DMS114 treated with DMSO at 0.1 percent for 48 hours (cell line): ENCODE data around the gene NRG4.
"Not testable (repeated sequence)": the region's sequence is repeated elsewhere in the genome, so short reads cannot be mapped to it uniquely, and the experiment has no call there.

Experiments used
- DNase-seq: peaks from one replicate; lab custom pipeline; 2025; ENCODE audit not compliant: unreplicated experiment; lab: John Stamatoyannopoulos, UW

NRG4 gene, protein sequence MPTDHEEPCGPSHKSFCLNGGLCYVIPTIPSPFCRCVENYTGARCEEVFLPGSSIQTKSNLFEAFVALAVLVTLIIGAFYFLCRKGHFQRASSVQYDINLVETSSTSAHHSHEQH

DNA sequence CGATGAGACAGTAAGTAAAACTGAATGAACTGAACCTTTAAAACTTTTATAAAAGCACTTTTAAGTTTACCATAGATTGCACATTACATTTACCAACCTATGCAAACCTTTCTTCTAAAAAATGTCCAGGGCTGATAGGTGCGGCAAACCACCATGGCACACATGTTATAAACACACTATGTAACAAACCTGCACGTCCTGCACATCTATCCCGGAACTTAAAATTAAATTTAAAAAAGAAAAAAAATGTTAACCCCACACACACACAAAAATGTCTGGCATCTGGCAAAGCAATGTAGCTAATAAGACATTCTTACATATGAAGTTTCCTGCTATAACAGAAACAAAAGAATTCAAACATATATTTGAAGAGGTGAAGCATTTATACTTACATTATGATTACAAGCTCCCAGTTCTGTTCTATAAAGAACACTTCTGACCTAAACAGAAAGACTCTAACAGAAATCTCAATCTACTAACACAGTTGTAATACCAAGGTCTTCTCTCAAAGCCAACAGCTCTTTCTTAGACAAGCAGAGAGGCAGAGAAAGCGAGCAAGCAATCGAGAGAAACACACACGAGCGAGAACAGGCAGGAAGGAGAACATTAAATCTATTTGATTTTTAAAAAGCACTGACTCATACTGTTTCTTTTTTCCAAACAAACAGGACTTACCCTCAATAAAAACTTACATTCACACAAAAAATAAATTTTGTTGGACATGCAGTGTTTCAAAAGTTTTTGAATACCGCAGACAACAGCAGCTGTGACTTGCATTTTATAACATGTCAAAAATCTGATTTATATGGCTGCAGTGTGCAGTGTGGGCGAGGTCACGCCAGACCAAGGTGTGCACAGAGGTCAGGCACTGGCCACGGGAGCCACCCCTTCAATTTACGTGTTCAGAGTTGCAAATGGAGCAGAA lies at the start of gene NRG4:
Gene NRG4, minus strand, starts transcription at position 798 of the 925 bp plus-strand sequence. CDS start 1,194 bp downstream, outside the sequence.
- peak; percentile 35 for DNase-seq

DNA sequence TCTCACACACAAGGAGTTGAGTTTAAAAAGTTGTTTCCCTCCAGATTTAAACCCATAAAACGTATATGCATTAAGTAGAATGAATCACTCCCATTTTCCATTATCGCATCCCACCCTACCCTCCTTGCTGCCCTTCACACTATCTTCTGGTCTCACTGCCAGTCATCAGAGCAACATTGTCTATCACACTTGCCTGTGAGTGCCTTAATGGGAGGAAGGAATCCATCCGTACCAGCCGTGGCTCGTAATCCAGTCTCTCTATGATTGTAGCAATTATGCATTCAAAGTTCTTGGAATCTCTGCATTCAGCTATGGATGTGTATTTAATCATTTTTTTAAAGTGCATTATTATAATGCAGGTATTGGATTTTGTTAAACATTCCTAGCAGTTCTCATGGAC lies 49.5 kb upstream of the NRG4 start:
- no peak for DNase-seq

DNA sequence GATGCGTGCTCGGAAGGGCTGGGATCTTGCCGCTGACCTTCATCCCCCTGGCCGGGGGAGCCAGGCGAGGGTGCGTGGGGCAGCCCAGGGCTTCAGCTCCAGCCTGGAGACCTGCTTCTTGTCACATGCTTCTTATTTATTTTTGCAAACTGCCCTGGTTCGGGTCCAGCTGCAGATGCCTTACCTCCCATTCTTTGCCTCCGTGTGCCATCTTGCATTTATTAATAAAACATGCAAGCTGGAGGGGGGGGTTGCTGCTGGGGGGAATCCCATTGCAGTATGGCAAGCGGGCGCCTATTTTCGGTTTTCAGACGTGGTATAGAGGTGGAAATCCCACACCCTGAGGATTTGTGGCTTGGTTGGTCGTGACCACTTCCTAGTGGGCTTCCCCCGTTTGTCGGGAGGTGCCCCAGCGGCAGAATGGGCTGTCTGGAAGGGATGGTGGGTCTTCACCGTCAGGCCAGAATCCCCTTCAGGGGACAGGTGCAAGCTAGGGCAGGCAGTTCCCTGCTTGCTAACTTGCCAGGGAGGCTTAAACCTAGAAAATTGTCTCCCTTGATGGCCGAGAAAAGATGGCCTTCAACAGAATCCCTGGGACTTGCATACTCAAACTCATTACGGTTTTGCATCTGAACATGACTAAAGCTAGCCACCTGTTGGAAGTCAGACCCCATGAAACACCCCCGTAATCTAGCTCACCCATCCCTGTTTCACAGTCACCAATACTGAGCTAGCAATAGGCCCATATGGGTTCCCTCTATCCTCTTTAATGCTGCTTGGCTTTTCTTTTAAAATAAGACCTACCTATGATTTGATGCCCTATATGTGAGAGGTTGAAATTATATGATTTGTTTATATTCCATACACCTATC lies 48.1 kb upstream of the NRG4 start:
- DNase-seq = no peak

DNA sequence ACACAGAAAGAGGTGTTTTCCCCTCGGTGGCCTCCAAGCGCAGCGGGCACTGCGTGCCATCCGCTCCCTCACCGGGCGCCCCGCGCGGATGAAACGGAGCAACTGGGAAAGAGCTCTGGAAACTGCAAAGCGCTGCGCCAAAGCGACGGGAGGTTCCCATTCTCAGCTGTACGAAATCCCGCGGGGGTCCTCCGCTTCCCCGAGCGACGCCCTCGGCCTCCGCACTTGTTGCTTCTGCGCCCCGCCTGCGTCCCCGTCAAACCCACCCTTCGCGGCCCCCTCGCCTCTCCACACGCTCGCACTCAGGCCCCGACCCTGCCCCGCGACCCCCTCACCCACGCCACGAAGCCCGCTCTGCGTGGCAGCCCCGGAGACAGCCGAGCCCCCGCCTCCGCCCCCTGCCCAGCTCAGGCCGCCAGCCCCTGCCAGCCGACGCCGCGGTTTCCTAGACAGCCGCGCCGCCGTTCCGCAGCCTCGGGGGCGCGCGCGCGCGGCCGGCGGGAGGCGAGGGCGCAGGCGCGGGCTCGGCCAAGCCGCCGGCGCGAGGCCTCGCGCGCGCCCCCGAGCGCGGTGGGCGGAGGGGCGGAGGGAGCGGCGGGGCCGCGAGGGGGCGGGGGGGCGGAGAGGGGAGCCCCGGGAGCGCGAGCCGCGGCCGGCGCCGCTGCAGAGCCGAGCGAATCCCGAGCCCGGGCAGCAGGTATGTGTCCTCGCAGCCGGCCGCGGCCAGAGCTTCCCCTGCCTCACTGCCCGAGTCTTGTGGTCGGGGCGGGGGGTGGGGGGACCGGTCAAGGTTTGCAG lies 47.3 kb upstream of the NRG4 start, which contains the start of gene TMEM266:
Gene TMEM266, plus strand, starts transcription at position 666 of the 798 bp plus-strand sequence. CDS start 74,279 bp downstream, outside the sequence.
- DNase-seq = peak; percentile 68

DNA sequence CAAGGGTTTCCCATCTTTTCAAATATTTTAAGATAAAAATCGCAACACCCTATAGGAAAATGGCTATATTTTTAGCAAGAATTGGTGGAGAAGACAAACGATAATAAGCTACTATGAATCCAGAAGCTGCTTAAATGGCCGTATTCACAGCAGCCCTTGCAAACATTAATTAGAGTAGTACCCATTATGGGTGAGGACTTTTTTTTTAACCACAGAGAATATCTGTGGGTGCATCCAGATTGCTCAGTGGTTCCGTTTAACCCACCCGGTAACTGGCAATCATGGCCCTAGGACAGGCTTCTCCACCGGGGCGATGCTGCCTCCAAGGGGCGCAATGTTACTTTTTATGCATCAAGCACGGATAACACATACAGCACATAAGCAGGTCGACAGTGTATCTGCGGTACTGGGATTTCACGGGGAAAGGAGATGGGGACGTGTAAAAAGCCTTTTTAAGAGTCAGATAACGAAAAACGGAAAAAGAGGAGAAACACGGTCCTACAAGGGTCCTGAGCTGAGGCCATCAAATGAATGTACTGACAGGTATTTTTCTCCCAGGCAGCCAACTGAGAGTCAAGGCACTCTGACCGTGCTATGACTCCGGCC lies 46.6 kb upstream of the NRG4 start:
- DNase-seq = peak; percentile 68

DNA sequence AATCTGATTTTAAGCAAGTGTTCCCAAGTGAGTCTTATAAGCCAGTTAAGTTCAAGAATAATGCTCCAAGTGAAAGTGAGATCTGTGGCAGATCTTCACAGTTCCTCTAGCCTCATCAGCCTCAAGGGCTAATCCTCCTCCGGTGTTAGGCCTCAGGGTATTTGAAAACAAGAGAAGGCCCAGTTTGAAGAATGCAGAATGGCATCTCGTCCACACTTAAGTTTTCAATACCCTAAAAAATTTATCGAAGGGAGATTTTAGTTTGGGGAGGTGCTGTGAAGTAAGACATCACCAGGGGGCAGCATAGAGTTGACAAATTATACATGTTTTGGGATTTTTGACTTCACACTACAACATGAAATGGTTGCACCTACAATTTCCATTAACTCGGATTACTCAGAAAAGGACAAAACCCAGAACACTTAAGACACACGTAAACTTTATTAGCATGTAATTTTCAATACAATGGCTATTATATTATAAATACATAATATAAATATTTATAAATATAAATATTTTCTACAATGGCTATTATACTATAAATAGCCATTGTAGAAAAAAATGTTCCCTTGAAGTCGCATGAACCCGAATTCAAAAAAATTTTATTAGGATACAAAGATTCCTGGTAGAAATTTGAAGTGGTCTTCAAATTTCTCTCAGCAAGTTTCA lies 45.2 kb upstream of the NRG4 start:
- peak; percentile 68 for DNase-seq

DNA sequence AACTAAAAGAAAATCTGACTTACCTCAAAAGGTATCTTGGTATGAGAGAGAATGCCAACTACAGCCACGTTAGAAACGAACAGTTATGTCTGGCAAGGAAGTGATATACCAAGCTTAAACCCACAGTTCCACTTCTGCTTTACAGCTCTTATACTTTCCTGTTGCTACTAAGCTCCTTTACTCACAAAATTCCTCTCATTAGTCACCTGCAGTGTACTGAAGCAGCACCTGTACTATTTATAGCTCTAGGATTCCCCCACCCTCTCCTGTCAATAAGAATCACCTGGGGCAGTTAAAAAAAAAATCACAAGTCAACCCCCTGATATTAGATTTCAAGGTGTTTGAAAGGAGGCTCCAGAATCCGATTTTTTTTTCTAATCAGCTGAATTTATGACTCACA lies 44.7 kb upstream of the NRG4 start:
- peak; percentile 27 for DNase-seq

DNA sequence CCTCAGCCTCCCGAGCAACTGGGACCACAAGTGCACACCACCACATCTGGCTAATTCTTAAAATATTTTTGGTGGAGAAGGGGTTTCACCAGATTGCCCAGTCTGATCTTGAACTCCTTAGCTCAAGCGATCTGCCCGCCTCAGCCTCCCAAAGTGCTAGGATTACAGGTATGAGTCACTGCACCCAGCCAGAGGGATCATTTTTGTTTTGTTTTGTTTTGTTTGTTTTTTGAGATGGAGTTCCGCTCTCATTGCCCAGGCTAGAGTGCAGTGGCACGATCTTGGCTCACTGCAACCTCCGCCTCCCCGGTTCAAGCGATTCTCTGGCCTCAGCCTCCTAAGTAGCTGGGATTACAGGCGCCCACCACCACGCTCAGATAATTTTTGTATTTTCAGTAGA lies 42.0 kb upstream of the NRG4 start:
- DNase-seq = not testable (repeated sequence)

DNA sequence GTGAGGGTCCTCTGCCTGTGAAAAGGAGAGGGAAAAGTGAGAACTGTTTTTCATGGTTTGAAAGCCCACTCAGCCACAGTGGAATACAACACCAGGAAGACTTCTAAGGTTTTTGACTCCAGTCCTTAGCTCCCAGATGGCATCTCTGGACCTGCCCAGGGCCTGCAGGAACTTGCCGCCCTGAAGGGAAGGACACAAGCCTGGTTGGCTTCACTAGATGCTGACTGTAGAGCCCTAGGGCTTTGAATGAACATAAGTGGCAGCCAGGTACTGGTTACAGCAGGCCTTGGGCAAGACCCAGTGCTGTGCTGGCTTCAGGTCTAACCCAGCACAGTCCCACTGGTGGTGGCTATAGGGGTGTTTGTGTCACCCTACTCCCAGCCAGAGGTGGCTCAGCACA lies 26.3 kb upstream of the NRG4 start:
- no peak for DNase-seq

DNA sequence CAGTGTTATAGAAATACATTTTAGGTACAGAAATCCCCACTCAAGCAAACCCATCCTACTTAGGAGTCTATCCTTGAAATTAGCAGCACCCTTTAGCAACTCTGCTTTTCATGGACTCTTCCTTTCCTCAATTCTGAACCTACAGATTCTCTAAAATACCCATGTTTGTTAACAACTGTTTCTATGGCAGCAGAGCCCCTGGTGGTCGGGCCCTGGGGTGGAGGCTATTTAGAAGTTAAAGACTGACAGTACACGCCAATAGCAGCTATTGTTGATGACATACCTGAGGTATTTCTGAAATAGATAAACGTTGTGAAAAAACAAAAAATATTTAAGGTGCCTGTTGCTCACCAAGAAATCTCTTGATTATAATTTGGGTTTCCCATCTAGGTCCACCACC lies 23.4 kb upstream of the NRG4 start:
- DNase-seq = no peak

DNA sequence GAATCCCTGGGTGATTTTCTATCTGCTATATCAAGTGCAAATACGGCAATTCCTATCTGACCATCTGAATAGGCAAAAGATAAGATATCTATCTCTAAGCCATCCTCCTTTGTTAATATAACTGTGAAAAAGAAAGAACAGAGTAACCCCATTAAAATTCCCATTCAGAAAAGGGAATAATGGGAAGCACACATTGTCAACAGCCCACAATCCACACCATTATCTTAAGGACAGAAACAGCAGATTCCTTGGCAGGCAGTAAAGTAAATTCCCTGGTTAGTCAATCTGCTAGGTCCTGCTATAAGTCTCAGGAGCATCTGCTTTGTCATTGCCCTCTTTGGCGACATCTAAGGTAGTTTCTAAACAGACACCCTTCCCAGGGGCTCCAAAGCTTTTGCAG lies 21.9 kb upstream of the NRG4 start:
- DNase-seq = no peak

DNA sequence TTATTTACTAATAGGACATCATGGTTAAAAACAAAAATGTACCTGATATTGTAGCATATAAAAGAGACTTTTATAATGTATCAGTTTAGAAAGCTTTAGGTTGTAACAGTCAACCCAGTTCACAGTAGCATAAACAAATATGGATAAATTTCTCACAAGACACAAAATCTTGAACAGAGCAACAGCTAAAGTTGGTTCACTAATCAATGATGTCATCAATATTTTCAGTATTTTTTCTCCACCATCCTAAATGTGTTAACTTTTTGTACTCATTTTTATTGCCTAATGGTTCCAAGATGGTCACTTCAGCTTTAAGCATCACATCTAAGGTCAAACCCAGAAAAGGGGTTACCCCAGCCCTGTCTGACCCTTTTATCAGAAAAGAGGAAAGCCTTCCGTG lies 21.2 kb upstream of the NRG4 start:
- DNase-seq = no peak

DNA sequence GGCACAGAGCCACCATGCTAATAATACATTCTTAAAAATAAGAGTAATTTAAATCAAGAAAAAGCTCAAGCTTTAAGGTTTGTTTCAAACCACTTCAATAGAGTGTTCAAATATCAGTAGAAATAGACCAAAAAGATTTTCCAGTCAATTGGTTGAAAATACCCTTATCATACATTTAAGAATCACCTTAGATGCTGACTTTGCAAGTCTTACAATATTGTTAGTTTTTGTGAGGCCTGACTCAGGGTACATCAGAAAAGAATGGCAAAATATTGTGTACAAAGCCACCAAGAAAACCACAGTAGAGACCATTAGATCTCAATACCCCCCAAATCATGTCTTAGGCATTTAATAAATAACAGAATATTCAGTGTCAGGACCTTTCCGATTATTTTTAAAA lies 19.8 kb upstream of the NRG4 start:
- no peak for DNase-seq

DNA sequence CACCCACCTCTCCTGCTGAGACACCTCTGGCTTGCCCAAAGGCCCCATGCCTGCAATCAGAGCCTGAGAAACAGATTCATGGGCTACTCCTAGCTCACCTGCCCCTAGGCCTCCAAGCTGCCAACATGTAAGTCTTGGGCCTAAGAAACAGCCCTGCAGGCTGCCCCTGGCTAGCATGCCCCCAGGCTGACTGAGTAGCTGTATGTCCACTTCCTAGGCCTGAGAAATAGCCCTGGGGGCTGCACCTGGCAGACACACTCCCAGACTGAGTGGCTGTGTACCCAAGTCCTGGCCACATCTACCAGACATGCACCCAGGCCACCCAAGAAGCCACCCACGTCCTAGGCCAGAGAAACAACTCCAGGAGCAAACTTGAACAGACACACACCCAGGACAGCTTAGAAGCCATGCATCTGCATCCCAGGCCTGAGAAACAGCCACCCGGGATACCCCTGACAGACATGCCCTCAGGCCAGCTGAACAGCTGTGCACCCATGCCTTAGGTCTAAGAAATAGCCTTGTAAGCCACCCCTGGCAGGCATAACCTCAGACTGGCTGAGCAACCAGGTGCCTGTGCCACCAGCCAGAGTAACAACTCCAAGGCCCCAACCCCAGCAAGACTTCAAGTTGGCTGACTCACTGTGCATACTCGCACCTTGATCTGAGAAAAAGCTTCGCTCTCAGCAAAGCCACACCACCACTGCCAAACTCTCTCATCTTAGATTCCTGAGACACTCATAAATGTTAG lies 12.0 kb upstream of the NRG4 start:
- no peak for DNase-seq

DNA sequence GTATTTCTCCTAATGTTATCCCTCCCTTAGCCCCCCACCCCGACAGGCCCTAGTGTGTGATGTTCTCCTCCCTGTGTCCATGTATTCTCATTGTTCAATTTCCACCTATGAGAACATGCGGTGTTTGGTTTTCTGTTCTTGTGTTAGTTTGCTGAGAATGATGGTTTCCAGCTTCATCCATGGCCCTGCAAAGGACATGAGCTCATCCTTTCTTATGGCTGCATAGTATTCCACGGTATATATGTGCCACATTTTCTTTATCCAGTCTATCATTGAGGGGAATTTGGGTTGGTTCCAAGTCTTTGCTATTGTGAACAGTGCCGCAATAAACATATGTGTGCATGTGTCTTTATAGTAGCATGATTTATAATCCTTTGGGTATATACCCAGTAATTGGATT lies 1.2 kb upstream of the NRG4 start:
- DNase-seq = not testable (repeated sequence)

DNA sequence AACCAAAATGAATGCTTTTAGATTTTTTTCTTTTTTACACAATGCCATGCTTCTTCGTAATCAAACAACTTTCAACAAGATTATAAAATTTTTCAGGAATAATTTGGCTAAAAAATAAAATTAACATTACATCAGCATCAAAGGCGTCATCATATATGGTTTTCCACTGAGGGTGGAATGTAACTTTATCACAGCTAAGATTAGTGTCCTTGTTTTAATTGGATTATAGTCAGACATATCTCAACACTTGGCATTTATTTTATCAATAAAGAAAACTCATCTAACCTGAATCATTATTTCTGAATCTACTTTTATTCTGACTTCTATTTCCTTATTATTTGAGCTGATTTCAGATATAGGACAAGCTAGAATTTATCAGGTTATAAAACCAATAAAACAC lies 1.6 kb downstream of the NRG4 start:
- no peak for DNase-seq

DNA sequence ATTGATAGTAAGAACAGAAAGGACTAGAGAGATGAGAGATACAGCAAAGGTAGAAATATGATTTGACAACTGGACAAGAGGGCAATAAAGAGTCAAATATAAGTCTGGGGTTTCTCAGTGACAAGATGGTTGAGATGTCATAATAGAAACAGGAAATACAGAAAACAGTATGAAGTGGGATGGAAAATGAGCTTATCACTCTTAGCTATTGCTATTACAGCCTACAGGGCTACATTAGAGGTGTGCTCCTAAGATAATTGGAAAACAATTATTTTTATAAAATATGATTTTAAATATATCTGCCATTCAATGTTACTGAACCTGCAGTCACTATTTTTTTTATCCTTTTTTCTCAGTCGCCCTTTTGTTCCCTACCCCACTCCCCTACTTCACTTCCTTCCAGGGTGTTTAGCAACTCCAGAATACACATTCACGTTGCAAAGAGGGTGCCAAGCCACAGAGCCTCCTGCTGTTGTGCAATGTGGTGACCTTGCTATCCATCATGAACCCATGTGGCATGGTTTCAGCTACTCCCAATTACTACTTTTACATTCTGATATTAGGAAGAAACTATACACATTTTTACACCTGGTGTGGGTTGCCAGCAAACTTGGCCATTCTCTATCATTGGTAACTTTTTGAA lies 6.0 kb downstream of the NRG4 start:
- no peak for DNase-seq

DNA sequence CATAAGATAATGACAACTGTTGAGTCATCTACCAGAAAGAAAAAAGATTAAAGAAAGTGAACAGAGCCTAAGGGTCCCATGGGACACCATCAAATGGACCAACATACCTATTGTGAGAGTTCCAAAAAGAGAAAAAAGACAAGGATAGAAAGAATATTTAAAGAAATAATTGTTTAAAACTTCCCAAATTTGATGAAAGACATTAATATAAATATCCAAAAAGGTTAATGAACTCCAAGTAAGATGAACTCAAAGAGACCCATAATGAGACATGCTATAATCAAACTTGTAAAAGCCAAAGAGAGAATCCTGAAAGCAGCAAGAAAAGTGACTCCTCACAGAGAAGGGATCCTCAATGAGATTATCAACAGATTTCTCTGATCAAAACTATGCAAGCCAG lies 8.9 kb downstream of the NRG4 start:
- DNase-seq = no peak

DNA sequence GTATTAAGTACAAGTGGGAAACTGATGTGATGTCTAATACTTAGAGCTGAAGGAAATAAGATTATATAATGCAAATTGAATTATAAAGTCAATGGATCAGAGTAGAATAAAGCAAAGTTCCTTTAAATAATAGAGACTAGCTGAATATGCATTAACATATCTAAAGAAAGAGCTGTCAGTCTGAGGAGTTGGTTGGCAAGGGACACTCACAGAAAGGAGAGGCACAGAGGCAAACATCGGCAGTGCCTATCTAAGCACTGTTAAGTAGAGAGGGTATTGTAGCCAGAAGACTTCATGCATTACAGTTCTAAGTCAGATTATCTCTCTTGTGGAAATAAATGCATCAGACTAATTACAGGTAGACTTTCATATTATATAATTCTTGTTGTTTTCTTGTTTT lies 16.6 kb downstream of the NRG4 start:
- DNase-seq = no peak
